Lower leg skin (tissue), 4 donors: ENCODE data around the gene SBF1. TPM values are rescaled to one million over a fixed set of nuclear protein-coding genes. Genes with fewer than 3 reads are reported as not detected.
A peak's percentile ranks its signal among the peaks of the same experiment; 100 is the strongest.

ENCODE experiments used
- DNase-seq, 2 donors: peaks; one replicate each; pipeline ENCODE4 v3.0.0-alpha.2; 2019; ENCODE audit warnings: low spot score in 2 of 2
- H3K4me3 ChIP-seq: fragments of 200-600 bp; sonication (generic); 2 replicates; pipeline ENCODE4 v1.5.1; 2017; ENCODE audit warnings: mild to moderate bottlenecking, low read depth; ENCODE audit not compliant: poor library complexity, severe bottlenecking
- POLR2A ChIP-seq, 2 donors: fragments of 450-650 bp; IDR thresholded peaks; one replicate each; pipeline ENCODE4 v1.6.1; 2016 to 2017; ENCODE audit warnings: antibody characterized with exemption in 2 of 2, mild to moderate bottlenecking in 1 of 2, moderate library complexity in 1 of 2
- WGBS, 2 donors: methylation state at CpG; one replicate each; pipeline ENCODE4 v1.1.5; 2018; 5-methylcytosine and 5-hydroxymethylcytosine counted together
- intact Hi-C: fragments of 100-400 bp; cut with DNase I; formaldehyde crosslinking; loops from one replicate; pipeline ENCODE4 v1.15.0; 2023; ENCODE audit warnings: low total_unique reads
- total RNA-seq, 4 donors: library from RNA; depleted of rRNA; stranded (reverse); fragments of >200 nt; gene quantifications; one replicate each; pipeline ENCODE4 v1.1.0, GENCODE V29; 2016
- TF ChIP-seq, protein P1 (sequence below), 3 donors: fragments of 450-650 bp; IDR thresholded peaks; one replicate each; pipeline ENCODE4 v1.5.1; 2016; ENCODE audit warnings: antibody characterized with exemption in 3 of 3, mild to moderate bottlenecking in 3 of 3, moderate library complexity in 2 of 3

SBF1 gene, protein sequence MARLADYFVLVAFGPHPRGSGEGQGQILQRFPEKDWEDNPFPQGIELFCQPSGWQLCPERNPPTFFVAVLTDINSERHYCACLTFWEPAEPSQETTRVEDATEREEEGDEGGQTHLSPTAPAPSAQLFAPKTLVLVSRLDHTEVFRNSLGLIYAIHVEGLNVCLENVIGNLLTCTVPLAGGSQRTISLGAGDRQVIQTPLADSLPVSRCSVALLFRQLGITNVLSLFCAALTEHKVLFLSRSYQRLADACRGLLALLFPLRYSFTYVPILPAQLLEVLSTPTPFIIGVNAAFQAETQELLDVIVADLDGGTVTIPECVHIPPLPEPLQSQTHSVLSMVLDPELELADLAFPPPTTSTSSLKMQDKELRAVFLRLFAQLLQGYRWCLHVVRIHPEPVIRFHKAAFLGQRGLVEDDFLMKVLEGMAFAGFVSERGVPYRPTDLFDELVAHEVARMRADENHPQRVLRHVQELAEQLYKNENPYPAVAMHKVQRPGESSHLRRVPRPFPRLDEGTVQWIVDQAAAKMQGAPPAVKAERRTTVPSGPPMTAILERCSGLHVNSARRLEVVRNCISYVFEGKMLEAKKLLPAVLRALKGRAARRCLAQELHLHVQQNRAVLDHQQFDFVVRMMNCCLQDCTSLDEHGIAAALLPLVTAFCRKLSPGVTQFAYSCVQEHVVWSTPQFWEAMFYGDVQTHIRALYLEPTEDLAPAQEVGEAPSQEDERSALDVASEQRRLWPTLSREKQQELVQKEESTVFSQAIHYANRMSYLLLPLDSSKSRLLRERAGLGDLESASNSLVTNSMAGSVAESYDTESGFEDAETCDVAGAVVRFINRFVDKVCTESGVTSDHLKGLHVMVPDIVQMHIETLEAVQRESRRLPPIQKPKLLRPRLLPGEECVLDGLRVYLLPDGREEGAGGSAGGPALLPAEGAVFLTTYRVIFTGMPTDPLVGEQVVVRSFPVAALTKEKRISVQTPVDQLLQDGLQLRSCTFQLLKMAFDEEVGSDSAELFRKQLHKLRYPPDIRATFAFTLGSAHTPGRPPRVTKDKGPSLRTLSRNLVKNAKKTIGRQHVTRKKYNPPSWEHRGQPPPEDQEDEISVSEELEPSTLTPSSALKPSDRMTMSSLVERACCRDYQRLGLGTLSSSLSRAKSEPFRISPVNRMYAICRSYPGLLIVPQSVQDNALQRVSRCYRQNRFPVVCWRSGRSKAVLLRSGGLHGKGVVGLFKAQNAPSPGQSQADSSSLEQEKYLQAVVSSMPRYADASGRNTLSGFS (N-terminal part only)
- total RNA-seq = 100 to 1,000 TPM in 2 of 4 donors, 10 to 100 TPM in 2; 70.8 to 123 (median 87.2) TPM

DNA sequence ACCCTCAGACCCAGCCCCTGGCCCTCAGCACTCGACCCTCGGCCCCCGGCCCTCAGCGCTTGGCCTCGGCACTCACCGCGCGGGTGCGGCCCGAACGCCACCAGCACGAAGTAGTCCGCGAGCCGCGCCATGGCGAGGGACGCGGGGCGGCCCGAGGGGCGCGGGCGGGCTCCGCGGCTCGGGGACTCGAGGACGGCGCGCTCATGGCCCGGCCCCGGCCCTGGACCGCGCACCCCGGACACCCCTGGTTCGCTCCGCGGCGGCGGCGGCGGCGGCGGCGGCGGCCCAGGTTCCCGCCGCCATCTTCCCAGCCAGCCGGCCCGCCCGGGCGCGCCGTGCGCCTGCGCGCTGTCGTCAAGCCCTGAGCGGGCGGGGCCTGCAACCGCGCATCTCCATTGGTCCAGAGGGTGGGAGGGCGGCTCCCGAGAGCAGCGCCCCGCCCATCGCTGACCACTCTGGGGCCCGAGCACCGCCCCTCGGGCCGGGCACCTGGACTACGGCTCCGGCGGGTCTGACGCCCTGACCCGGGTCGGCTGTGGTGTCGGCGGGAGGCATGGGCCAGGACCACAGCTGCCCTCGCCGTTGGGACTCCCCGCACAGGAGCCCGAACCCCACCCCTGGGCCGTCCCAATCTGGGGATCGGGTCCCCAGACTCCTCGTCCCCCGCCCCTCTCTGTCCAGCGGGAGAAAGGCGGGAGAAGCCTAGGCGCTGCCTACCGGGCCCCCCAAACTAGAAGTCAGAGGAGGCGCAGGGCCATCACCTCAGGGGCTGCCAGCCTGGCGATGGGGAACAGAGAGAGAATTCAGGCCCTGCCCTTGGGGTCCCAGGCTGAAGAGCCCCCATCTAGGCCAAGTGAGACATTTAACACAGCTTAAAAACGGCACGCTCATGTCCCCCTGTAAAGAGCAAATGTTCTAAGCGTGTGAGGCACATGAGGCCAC lies at the start of gene SBF1:
TSS of gene SBF1 (minus strand) at position 326 of the 942 bp plus-strand sequence. CDS start at position 131, 195 bp downstream.
- 6 to 32% methylated on average over 4 to 25 of the region's 97 CpGs for WGBS, 2 donors
- peak; percentile 88 to 98 for DNase-seq
- intact Hi-C loops = no loop called here
- H3K4me3 ChIP-seq = peak within 1 kb of the TSS; percentile 81
- TF ChIP-seq POLR2A (IDR thresholded peaks at IDR 0.05) = no peak
- TF ChIP-seq, protein P1, sequence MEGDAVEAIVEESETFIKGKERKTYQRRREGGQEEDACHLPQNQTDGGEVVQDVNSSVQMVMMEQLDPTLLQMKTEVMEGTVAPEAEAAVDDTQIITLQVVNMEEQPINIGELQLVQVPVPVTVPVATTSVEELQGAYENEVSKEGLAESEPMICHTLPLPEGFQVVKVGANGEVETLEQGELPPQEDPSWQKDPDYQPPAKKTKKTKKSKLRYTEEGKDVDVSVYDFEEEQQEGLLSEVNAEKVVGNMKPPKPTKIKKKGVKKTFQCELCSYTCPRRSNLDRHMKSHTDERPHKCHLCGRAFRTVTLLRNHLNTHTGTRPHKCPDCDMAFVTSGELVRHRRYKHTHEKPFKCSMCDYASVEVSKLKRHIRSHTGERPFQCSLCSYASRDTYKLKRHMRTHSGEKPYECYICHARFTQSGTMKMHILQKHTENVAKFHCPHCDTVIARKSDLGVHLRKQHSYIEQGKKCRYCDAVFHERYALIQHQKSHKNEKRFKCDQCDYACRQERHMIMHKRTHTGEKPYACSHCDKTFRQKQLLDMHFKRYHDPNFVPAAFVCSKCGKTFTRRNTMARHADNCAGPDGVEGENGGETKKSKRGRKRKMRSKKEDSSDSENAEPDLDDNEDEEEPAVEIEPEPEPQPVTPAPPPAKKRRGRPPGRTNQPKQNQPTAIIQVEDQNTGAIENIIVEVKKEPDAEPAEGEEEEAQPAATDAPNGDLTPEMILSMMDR (IDR thresholded peaks at IDR 0.05) = no peak

DNA sequence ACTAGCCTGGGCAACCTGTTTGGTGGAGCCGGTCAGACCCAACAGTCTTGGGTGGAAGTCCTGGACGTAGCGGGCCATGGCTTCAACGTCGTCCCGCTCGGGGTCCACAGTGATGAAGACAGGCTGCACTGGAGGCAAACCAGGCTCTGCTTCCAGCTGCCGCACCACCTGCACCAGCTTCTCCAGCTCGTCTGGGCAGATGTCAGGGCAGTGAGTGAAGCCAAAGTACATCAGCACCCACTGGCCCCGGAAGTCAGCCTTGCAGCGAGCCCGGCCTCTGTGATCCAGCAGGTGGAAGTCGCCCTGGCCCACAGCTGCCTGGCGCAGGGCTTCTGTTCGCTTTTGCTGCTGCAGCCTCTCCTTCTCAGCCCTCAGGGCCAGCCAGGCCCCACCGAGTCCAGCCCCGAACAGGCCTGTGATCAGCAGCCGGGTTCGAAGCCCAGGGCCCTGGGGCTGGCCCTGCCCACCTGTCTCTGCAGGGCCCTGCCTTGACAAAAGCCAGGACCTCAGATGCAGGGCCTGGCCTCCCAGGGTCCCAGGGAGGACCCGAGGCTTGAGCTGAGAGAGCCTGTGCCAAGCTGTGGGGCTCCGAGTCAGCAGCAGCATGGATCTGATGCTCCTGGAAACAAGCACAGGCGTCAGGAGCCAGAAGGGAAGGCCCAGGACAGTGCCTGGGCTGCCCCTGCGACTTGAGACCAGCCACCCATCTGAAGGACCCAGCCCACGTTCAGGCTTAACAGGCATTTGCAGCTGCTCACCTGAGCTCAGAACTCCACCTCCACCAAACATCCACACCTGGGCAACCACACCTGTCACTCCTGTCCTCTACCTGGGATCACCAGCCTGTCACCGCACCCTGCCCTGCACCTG lies 49.2 kb upstream of the SBF1 start:
- H3K4me3 ChIP-seq = no peak overlapping the region
- intact Hi-C loops = no loop called here
- WGBS, 2 donors = 67 to 81% methylated on average over 14 to 20 of the region's 25 CpGs
- TF ChIP-seq POLR2A (IDR thresholded peaks at IDR 0.05) = no peak
- TF ChIP-seq, protein P1 (IDR thresholded peaks at IDR 0.05) = no peak
- no peak for DNase-seq

DNA sequence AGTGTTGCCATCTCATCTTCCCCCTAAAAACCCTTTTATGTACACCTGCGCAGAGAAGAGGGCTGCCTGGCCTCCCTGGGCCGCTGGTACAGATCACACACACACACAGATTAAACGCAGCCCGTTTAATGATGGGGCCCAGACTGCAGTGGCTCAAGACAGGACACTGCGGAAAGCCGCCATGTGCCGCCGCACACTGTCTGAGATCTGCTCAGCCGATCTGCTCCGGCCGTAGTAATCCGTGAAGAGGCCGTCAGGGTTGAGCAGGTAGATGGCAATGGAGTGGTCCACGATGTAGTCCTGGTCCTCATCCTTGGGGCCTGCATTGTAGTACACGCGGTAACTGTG lies 48.6 kb upstream of the SBF1 start:
- DNase-seq = no peak
- no peak for TF ChIP-seq POLR2A (IDR thresholded peaks at IDR 0.05)
- TF ChIP-seq, protein P1 (IDR thresholded peaks at IDR 0.05) = no peak
- WGBS, 2 donors = 94% methylated on average over 16 of the region's 16 CpGs
- no peak overlapping the region for H3K4me3 ChIP-seq
- intact Hi-C loops = no loop called here

DNA sequence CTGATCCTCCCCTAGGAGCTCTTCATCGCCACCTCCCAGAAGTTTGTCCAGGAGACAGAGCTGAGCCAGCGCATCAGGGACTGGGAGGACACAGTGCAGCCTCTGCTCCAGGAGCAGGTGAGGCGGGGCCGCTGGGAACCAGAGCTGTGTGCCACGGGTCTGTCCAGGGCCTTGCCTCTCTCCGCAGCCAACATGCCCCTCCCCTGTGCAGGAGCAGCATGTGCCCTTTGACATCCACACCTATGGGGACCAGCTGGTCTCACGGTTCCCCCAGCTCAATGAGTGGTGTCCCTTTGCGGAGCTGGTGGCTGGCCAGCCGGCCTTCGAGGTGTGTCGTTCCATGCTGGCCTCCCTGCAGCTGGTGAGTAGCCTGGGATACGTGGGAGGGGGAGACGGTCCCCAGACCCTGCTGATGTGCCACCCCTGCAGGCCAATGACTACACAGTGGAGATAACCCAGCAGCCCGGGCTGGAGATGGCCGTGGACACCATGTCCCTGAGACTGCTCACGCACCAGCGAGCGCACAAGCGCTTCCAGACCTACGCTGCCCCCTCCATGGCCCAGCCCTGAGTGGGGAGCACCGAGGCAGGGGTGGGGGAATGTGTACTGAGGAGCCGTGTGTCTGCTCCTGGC lies 48.1 kb upstream of the SBF1 start:
- no peak for DNase-seq
- no peak overlapping the region for H3K4me3 ChIP-seq
- intact Hi-C loops = no loop called here
- WGBS, 2 donors = 86 to 89% methylated on average over 13 to 19 of the region's 22 CpGs
- no peak for TF ChIP-seq POLR2A (IDR thresholded peaks at IDR 0.05)
- TF ChIP-seq, protein P1 (IDR thresholded peaks at IDR 0.05) = no peak
